Hepatocyte (in vitro differentiated cells): Measurements from ENCODE around the gene CPSF4.

Experiments used
- EZH2 ChIP-seq: fragments of 200-600 bp; sonication (generic); IDR thresholded peaks from 2 replicates; pipeline ENCODE4 v1.6.1; 2016; ENCODE audit warnings: antibody characterized with exemption, mild to moderate bottlenecking, borderline replicate concordance
- EZH2phosphoT487 ChIP-seq: fragments of 200-600 bp; sonication (generic); IDR thresholded peaks from one replicate; pipeline ENCODE4 v1.6.1; 2018; ENCODE audit warnings: antibody characterized with exemption, mild to moderate bottlenecking, low read depth, moderate library complexity; ENCODE audit not compliant: unreplicated experiment, severe bottlenecking
- TF ChIP-seq, protein P1 (sequence below): fragments of 200-600 bp; sonication (generic); IDR thresholded peaks from 2 replicates; pipeline ENCODE4 v1.5.1; 2016; ENCODE audit warnings: antibody characterized with exemption, mild to moderate bottlenecking; ENCODE audit not compliant: poor library complexity

DNA sequence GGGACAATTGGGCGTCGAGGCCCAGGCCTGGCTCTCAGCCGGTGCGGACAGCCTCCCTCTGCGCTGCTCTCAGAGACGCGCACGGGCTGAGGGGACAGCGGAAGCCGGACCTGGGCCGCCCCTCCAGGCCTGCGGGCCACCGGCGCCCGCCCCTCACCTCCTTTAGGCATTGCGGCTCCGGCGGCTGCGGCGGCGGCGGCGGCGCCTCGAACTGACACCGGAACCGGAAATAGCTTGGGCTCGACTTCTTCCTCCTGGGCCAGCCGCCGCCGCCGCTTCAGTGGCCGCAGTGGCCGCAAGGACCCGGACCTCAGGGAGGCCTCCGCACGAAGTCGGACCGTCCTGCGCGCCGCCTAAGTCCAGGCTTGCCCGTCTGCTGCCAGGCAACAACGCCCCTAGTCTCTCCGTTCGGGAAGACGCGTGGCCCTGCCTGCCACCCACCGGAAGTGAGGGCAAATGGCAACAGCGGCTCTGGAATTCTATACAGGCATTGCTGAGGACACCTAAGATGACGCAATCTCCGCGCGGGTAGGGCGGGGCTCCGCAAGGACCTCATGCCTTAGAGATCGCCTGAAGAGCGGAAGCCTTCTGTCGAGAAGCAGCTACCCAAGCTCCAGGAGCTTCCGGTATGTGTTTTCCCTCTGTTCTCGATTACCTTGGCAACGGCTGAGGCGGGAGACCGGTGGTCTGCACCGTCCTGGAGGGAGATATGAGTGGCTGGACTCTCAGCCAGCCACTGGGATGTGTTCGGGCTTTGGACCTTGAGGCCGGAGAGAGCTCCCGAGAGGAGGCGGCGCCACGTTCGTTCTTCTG is 30.2 kb upstream of the CPSF4 start, which contains the start of the genes BUD31 and PDAP1:
- TF ChIP-seq, protein P1, sequence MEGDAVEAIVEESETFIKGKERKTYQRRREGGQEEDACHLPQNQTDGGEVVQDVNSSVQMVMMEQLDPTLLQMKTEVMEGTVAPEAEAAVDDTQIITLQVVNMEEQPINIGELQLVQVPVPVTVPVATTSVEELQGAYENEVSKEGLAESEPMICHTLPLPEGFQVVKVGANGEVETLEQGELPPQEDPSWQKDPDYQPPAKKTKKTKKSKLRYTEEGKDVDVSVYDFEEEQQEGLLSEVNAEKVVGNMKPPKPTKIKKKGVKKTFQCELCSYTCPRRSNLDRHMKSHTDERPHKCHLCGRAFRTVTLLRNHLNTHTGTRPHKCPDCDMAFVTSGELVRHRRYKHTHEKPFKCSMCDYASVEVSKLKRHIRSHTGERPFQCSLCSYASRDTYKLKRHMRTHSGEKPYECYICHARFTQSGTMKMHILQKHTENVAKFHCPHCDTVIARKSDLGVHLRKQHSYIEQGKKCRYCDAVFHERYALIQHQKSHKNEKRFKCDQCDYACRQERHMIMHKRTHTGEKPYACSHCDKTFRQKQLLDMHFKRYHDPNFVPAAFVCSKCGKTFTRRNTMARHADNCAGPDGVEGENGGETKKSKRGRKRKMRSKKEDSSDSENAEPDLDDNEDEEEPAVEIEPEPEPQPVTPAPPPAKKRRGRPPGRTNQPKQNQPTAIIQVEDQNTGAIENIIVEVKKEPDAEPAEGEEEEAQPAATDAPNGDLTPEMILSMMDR: no peak
- TF ChIP-seq EZH2: no peak
- no peak for TF ChIP-seq EZH2phosphoT487
